Psoas muscle (tissue), 8 donors: ENCODE measurements around the gene UMAD1. TPM values are rescaled to one million over a fixed set of nuclear protein-coding genes. Genes with fewer than 3 reads are reported as not detected.
"Not testable (repeated sequence)": the region's sequence is repeated elsewhere in the genome, so short reads cannot be mapped to it uniquely, and the experiment has no call there.

Experiments
- ATAC-seq, 4 donors: fragments of 200-7000 bp; cut with Tn5 transposase; one replicate each; pipeline ENCODE4 v1.9.1; 2020; ENCODE audit warnings: moderate library complexity in 3 of 4, mild to moderate bottlenecking in 2 of 4
- DNase-seq, 2 donors: peaks; one replicate each; pipeline ENCODE4 v3.0.0-alpha.2; 2020
- H3K27ac ChIP-seq: fragments of 200-600 bp; one replicate; pipeline ENCODE4 v1.8.0; 2022
- H3K27me3 ChIP-seq, 3 donors: fragments of 200-600 bp in 1 of 3; one replicate each; pipeline versions ENCODE4 v1.6.1 to v1.8.0; 2013 to 2022; ENCODE audit warnings: low read length in 2 of 3, mild to moderate bottlenecking in 2 of 3, moderate library complexity in 1 of 3; ENCODE audit not compliant: insufficient read depth in 3 of 3
- H3K36me3 ChIP-seq, 2 donors: fragments of 200-600 bp in 1 of 2; one replicate each; pipeline versions ENCODE4 v1.6.1 to v1.8.0; 2013 to 2022; ENCODE audit warnings: low read depth in 1 of 2, mild to moderate bottlenecking in 1 of 2, moderate library complexity in 1 of 2; ENCODE audit not compliant: insufficient read depth in 1 of 2
- H3K4me1 ChIP-seq: fragments of 200-600 bp; one replicate; pipeline ENCODE4 v1.8.0; 2022
- H3K4me3 ChIP-seq: fragments of 200-600 bp; one replicate; pipeline ENCODE4 v1.8.0; 2022; ENCODE audit warnings: mild to moderate bottlenecking
- H3K9me3 ChIP-seq: fragments of 200-600 bp; one replicate; pipeline ENCODE4 v1.8.0; 2022
- CTCF ChIP-seq: fragments of 200-600 bp; IDR thresholded peaks from one replicate; pipeline ENCODE4 v1.8.0; 2022; ENCODE audit warnings: antibody characterized with exemption
- whole genome bisulfite sequencing, 3 donors: extraction: QIAGEN DNeasy Blood & Tissue Kit; methylation state at CpG; one replicate each; pipeline versions ENCODE4 v1.1.6 to v1.1.7; 2013; 5-methylcytosine and 5-hydroxymethylcytosine counted together
- intact Hi-C, 2 donors: fragments of 100-400 bp; cut with DNase I; formaldehyde crosslinking; loops; one replicate each; pipeline versions ENCODE4 v1.11.0 to v1.14.2; 2022
- polyA plus RNA-seq, 3 donors: library from polyadenylated mRNA; stranded (reverse); fragments of 200-250 nt; gene quantifications; one replicate each; pipeline ENCODE4 v1.2.3, GENCODE V29; 2013
- total RNA-seq, 4 donors: library from RNA; stranded (reverse); fragmentation: NEBNext Ultra II Directional in 2 of 4; extraction: Animal tissue kit (Norgen Biotek cat#: 25700) in 2 of 4; gene quantifications; one replicate each; pipeline versions ENCODE4 v1.2.1 to v1.2.4, GENCODE V29; 2021 to 2023
- donor health status: healthy with polysubstance abuse.
- donor health status: DM: no; HTN: no; CAD: no; lungs with moderate emphysema.
- donor health status: Bipolar disorder and iron deficiency.
- donor health status: healthy.
- donor health status: DM: yes; HTN: yes; CAD: no.
- donor health status: DM: no; HTN: no; CAD: no.
- donor health status: DM: no; HTN: no; CAD: no.
- donor health status: DM: yes; HTN: yes; CAD: no.

UMAD1 gene
- total and polyA plus RNA-seq, 7 donors, result 6.2 to 19.1 (median 12.3) TPM

GRCh38 chr7:7803715-7804178, 163.2 kb downstream of the UMAD1 start:
- Histone ChIP-seq H3K9me3 (no peaks in the 10 kb centered on the region), H3K27me3 (no peaks in the 10 kb centered on the region), H3K4me3 (no peak overlapping the region), H3K27ac (no peak overlapping the region), H3K4me1 (no peaks in the 10 kb centered on the region), H3K36me3 (peaks cover 0 to 6% of the 10 kb centered on the region in 2 donors)
- 71 to 81% (median 74%) methylated on average over 3 of the region's 3 CpGs for WGBS, 3 donors
- ATAC-seq, result no peak
- intact Hi-C loops, result no loop called here
- TF ChIP-seq CTCF, result no peak
- DNase-seq, result no peak

- H3K27me3 ChIP-seq, H3K27ac ChIP-seq, intact Hi-C loops, H3K4me1 ChIP-seq, H3K36me3 ChIP-seq, H3K4me3 ChIP-seq, H3K9me3 ChIP-seq, DNase-seq, ATAC-seq: not testable (repeated sequence)
- WGBS, 3 donors, result 82 to 88% (median 87%) methylated on average over 8 to 9 of the region's 9 CpGs
Observed at GRCh38 chr7:7804822-7805221, 164.3 kb downstream of the UMAD1 start.

GRCh38 chr7:7805511-7806153, 165.1 kb downstream of the UMAD1 start:
- intact Hi-C loops, result no loop called here
- no peak for ATAC-seq
- Histone ChIP-seq H3K27ac (no peak overlapping the region), H3K4me3 (no peak overlapping the region), H3K9me3 (no peaks in the 10 kb centered on the region), H3K27me3 (no peaks in the 10 kb centered on the region), H3K36me3 (peaks cover 0 to 6% of the 10 kb centered on the region in 2 donors), H3K4me1 (no peaks in the 10 kb centered on the region)
- TF ChIP-seq CTCF, result no peak
- DNase-seq, result no peak
- 72 to 87% (median 86%) methylated on average over 2 of the region's 2 CpGs for WGBS, 3 donors

- Histone ChIP-seq H3K9me3 (no peaks in the 10 kb centered on the region), H3K27me3 (no peaks in the 10 kb centered on the region), H3K27ac (no peak overlapping the region), H3K36me3 (no peaks in the 10 kb centered on the region), H3K4me3 (no peak overlapping the region), H3K4me1 (no peaks in the 10 kb centered on the region)
- DNase-seq (no peak), ATAC-seq (no peak)
- intact Hi-C loops, result no loop called here
- 59 to 63% (median 61%) methylated on average over 4 of the region's 4 CpGs for WGBS, 3 donors
- TF ChIP-seq CTCF, result no peak
Observed at GRCh38 chr7:7808156-7808555, 167.6 kb downstream of the UMAD1 start.

GRCh38 chr7:7808626-7809025, 168.1 kb downstream of the UMAD1 start:
- DNase-seq, result no peak
- intact Hi-C loops, result no loop called here
- Histone ChIP-seq H3K4me1 (no peaks in the 10 kb centered on the region), H3K27ac (no peak overlapping the region), H3K4me3 (no peak overlapping the region), H3K9me3 (no peaks in the 10 kb centered on the region), H3K36me3 (no peaks in the 10 kb centered on the region), H3K27me3 (no peaks in the 10 kb centered on the region)
- WGBS, 3 donors, result 98 to 100% (median 98%) methylated on average over 1 of the region's 1 CpG
- no peak for ATAC-seq
- no peak for TF ChIP-seq CTCF
